Left ventricle myocardium inferior (tissue), 1 donor: ENCODE measurements around the gene IP6K1. TPM values are rescaled to one million over a fixed set of nuclear protein-coding genes. Genes with fewer than 3 reads are reported as not detected.
A peak's percentile ranks its signal among the peaks of the same experiment; 100 is the strongest.
"Not testable (repeated sequence)": the region's sequence is repeated elsewhere in the genome, so short reads cannot be mapped to it uniquely, and the experiment has no call there.

Experiments
- DNase-seq: peaks from one replicate; pipeline ENCODE4 v3.0.0-alpha.2; 2020
- H3K27ac ChIP-seq: fragments of 200-600 bp; replicated peaks from 2 replicates; pipeline ENCODE4 v1.8.0; 2021
- H3K27me3 ChIP-seq: fragments of 200-600 bp; 2 replicates; pipeline ENCODE4 v1.8.0; 2021; ENCODE audit warnings: low read depth
- H3K36me3 ChIP-seq: fragments of 200-600 bp; 2 replicates; pipeline ENCODE4 v1.8.0; 2021
- H3K4me1 ChIP-seq: fragments of 200-600 bp; 2 replicates; pipeline ENCODE4 v1.8.0; 2021
- H3K4me3 ChIP-seq: fragments of 200-600 bp; 2 replicates; pipeline ENCODE4 v1.8.0; 2021; ENCODE audit warnings: mild to moderate bottlenecking, moderate library complexity
- H3K9me3 ChIP-seq: fragments of 200-600 bp; replicated peaks from 2 replicates; pipeline ENCODE4 v1.8.0; 2021
- intact Hi-C: fragments of 100-400 bp; cut with micrococcal nuclease; formaldehyde crosslinking; loops from one replicate; pipeline ENCODE4 v1.11.0; 2022
- total RNA-seq: library from RNA; stranded (reverse); fragmentation: NEBNext Ultra II Directional; extraction: Animal tissue kit (Norgen Biotek cat#: 25700); gene quantifications from one replicate; pipeline ENCODE4 v1.2.1, GENCODE V29; 2021
- TF ChIP-seq, protein P1 (sequence below): fragments of 200-600 bp; IDR thresholded peaks from 2 replicates; pipeline ENCODE4 v1.8.0; 2021; ENCODE audit warnings: antibody characterized with exemption, mild to moderate bottlenecking, borderline replicate concordance
- donor health status: DM: no; HTN: yes; CAD: no; lungs with severe emphysema.

The IP6K1 gene
- total RNA-seq, 1 donor from 2014 or later, result 16.9 TPM

DNA sequence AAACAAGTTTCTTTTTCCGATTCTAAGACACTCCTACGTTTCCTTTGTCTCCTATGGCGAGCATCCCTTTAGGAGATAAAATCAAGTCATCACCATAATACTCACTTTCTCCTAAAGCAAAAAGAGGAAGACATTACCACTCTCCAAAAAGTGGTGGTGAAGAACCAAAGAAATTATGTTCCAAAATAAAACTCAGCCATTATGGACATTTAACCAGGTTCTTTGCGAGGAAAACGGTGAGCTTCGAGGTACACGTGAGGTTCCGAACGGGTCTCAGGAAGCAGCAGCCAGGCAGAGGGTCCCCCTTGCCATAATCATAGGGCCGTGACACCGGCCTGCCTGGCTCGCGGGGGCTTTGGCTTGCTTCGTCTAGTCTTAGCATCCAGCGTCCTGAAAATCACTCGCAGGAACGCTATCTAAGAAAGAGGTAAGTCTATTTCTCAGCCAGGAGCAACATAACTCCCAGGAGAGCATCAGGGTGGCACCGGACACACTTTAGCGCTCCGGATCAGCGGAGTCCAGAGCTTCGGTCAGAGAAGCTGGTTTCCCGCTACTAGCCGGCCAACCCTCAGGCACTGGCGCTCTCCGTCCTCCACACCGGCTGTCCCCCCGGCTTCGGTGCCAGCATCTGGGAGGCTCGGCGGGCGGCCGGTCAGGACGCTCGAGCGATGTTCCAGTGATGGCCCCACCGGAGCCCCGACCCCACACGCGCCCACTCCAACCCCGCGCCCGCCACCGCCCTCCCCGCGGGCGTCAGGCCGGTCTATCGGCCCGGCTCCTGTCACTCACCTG lies 581 bp downstream of the IP6K1 start:
- DNase-seq, result no peak
- Histone ChIP-seq H3K27me3 (no peaks in the 10 kb centered on the region), H3K4me3 (peak overlapping the region; percentile 96), H3K36me3 (peaks cover 21% of the 10 kb centered on the region), H3K9me3 (no peaks in the 10 kb centered on the region), H3K4me1 (peaks cover 63% of the 10 kb centered on the region), H3K27ac (peak overlapping the region; percentile 96)
- TF ChIP-seq, protein P1, sequence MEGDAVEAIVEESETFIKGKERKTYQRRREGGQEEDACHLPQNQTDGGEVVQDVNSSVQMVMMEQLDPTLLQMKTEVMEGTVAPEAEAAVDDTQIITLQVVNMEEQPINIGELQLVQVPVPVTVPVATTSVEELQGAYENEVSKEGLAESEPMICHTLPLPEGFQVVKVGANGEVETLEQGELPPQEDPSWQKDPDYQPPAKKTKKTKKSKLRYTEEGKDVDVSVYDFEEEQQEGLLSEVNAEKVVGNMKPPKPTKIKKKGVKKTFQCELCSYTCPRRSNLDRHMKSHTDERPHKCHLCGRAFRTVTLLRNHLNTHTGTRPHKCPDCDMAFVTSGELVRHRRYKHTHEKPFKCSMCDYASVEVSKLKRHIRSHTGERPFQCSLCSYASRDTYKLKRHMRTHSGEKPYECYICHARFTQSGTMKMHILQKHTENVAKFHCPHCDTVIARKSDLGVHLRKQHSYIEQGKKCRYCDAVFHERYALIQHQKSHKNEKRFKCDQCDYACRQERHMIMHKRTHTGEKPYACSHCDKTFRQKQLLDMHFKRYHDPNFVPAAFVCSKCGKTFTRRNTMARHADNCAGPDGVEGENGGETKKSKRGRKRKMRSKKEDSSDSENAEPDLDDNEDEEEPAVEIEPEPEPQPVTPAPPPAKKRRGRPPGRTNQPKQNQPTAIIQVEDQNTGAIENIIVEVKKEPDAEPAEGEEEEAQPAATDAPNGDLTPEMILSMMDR, result no peak
- intact Hi-C loops, result no loop called here

DNA sequence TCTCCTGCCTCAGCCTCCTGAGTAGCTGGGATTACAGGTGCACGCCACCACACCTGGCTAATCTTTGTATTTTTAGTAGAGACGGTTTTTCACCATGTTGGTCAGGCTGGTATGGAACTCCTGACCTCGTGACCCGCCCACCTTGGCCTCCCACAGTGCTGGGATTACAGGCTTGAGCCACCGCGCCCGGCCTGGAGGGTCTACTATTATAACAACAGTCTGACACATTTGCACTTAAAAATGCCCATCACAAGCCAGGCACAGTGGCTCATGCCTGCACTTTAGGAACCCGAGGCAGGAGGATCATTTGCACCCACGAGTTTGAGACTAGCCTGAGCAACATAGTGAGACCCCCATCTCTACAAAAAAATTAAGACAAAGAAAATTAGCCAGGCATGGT lies 4.1 kb downstream of the IP6K1 start:
- DNase-seq, intact Hi-C loops, H3K27ac ChIP-seq, H3K27me3 ChIP-seq, H3K9me3 ChIP-seq, H3K4me3 ChIP-seq: not testable (repeated sequence)
- H3K4me1 ChIP-seq, result peaks cover 75% of the 10 kb centered on the region
- H3K36me3 ChIP-seq, result peaks cover 26% of the 10 kb centered on the region

DNA sequence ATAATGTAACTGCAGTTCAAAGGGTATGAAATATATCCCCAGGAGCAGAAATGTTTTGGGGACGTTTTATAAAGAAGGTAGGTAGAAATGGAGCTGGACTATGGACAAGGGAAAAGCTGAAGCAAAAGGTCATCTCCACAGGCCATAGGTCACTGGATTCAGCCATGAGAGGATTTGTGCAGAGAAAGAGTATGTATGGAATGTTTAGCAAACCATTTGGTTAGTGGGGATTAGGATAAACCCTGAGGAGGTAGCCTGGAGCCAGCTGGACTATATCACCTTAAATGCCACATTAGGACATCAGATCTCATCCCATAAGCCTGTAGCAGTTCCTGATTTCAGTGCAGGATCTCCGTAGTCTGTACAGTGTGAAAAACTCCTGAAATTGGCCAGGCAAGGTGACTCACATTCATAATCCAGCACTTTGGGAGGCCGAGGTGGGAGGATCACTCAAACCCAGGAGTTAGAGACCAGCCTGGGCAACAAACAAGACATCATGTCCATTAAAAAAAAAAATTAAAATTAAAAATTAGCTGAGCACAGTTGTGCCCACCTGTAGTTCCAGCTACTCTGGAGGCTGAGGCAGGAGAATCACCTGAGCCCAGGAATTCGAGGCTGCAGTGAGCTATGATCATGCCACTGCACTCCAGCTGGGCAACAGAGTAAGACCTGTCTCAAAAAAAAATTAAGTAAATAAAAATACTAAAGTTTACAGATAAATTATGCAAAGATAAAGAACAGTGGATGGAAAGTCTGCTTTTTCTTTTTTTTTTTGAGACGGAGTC lies 4.7 kb downstream of the IP6K1 start:
- TF ChIP-seq, protein P1, result no peak
- no peaks in the 10 kb centered on the region for H3K27me3 ChIP-seq
- intact Hi-C loops, result no loop called here
- peaks cover 68% of the 10 kb centered on the region for H3K4me1 ChIP-seq
- no peaks in the 10 kb centered on the region for H3K9me3 ChIP-seq
- no peak overlapping the region for H3K4me3 ChIP-seq
- no peak overlapping the region for H3K27ac ChIP-seq
- peaks cover 32% of the 10 kb centered on the region for H3K36me3 ChIP-seq
- DNase-seq, result no peak

DNA sequence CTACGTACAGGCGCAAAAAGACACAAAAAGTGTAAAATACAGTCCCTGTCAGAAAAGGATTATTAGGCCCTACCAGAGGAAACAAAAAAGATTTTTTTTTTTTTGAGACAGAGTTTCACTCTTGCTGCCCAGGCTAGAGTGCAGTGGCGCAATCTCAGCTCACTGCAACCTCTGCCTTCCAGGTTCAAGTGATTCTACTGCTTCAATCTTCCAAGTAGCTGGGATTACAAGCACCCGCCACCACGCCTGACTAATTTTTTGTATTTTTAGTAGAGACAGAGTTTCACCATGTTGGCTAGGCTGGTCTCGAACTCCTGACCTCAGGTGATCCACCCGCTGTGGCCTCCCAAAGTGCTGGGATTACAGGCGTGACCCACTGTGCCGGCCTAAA lies 5.4 kb downstream of the IP6K1 start:
- DNase-seq, intact Hi-C loops, H3K9me3 ChIP-seq, H3K27me3 ChIP-seq, H3K27ac ChIP-seq, H3K4me3 ChIP-seq: not testable (repeated sequence)
- peaks cover 32% of the 10 kb centered on the region for H3K36me3 ChIP-seq
- peaks cover 64% of the 10 kb centered on the region for H3K4me1 ChIP-seq

DNA sequence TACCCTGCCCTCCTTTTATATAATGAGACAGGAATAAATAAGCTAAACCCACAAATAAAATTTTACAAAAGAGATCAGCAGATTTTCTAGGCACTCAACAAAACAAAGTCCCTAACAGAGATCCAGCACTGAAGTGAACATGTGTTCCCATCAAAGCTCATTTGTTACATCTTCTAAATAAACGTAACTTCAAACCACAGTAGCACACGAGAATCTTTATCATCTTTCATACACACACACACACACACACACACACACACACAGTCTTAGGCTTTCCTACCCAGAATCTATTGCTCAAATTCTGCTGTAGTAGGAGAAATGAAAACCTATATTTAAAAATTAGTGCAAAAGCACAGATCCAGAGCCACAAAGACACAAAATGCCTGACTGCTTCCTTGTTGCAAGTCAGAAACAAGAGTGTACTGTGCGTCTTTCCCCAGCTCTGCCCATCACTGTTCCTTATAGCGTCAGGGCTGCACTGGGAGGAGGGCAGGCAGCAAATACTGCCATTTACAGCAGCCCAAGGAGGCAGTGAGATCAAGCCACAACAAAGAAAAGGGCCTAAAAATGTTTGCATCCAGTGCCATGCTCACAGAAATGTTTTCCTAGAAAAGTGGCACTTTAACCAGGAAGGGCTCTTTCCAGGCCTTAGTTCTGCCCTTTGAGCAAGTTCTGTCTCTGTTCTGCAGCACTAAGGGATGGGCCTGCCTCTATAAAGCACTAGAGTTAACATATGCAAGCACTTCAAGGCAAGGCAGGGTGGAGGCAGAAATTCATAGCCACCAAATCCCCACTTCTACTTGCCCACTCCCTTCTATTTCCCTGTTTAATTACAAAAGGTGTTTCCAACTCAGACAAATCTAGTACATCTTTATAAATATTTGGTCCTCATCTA lies 6.0 kb downstream of the IP6K1 start:
- intact Hi-C loops, result no loop called here
- Histone ChIP-seq H3K4me1 (peaks cover 63% of the 10 kb centered on the region), H3K27ac (no peak overlapping the region), H3K4me3 (no peak overlapping the region), H3K27me3 (no peaks in the 10 kb centered on the region), H3K9me3 (no peaks in the 10 kb centered on the region), H3K36me3 (peaks cover 32% of the 10 kb centered on the region)
- DNase-seq, result no peak
- TF ChIP-seq, protein P1, result no peak

DNA sequence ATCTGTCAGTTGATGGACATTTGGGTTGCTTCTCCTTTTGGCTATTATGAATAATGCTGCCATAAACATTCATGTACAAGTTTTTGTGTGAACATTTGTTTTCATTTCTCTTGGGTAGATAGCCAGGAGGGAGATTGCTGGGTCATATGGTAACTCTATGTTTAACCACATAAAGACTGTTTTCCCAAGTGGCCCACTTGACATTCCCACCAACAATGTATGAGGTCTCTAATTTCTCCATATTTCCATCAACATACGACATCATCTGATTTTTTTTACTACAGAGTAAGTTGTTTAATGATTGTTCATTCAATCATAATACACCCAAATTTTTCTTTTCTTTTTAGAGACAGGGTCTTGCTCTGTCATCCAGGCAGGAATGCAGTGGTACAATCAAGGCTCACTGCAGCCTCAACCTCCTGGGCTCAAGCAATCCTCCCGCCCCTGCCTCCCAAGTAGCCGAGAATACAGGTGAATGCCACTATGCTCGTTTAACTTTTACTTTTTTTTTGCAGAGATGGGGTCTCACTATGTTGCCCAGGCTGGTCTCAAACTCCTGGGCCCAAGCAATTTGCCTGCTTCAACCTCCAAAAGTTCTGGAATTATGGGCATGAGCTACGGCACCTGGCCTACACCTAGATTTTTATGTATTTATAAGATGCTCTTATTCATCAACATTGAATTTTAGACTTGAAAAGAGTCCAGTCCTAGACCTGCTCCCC lies 6.8 kb downstream of the IP6K1 start:
- Histone ChIP-seq H3K9me3 (no peaks in the 10 kb centered on the region), H3K4me3 (no peak overlapping the region), H3K36me3 (peaks cover 30% of the 10 kb centered on the region), H3K27ac (no peak overlapping the region), H3K4me1 (peaks cover 59% of the 10 kb centered on the region), H3K27me3 (no peaks in the 10 kb centered on the region)
- intact Hi-C loops, result no loop called here
- DNase-seq, result no peak
- TF ChIP-seq, protein P1, result no peak

DNA sequence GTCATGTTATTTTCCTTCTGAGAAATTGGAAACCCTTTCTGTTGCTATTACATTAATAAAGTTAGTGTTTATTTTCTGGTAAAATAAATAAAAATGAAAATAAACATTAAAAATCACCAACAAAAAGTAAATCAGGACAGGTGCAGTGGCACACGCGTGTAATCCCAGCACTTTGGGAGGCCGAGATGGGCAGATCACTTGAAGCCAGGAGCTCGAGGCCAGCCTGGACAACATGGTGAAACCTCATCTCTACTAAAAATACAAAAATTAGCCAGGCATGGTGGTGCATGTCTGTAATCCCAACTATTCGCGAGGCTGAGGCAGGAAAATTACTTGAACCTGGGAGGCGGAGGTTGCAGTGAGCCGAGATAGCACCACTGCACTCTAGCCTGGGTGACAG lies 10.2 kb downstream of the IP6K1 start:
- DNase-seq, intact Hi-C loops, H3K4me3 ChIP-seq, H3K9me3 ChIP-seq, H3K27ac ChIP-seq, H3K27me3 ChIP-seq: not testable (repeated sequence)
- peaks cover 29% of the 10 kb centered on the region for H3K4me1 ChIP-seq
- H3K36me3 ChIP-seq, result peaks cover 14% of the 10 kb centered on the region
